UCSD-AML1 (cell line): ENCODE results near the gene EAPP.
"Not testable (repeated sequence)": the region's sequence is repeated elsewhere in the genome, so short reads cannot be mapped to it uniquely, and the experiment has no call there.

ENCODE experiments used
- DNase-seq: peaks from one replicate; lab custom pipeline; 2025; ENCODE audit not compliant: unreplicated experiment; lab: John Stamatoyannopoulos, UW

EAPP gene

DNA sequence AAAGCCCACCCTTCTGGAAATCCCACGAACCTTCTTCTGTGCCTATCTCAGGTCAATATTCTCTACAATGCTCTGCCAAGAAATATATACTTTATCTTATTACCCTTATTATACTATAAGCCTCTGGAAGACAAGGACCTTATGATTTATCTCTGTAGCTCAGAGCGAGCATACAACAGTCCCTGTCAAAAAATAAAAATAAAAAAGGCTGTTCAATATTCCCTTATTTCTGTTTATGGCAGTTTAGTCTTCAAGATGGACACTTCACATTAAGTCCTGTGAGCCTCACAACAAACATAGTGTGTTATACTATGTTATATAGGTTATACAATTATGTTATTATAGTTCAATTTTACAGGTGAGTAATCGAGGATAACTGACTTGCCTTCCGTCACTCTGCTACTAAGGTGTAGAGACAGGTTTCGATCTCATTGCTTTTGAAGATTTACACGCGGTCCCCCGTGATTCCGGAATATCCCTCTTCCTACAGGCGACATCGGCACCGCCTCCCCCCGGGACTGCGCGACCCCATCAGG is 562 bp downstream of the EAPP start:
- DNase-seq, result no peak

DNA sequence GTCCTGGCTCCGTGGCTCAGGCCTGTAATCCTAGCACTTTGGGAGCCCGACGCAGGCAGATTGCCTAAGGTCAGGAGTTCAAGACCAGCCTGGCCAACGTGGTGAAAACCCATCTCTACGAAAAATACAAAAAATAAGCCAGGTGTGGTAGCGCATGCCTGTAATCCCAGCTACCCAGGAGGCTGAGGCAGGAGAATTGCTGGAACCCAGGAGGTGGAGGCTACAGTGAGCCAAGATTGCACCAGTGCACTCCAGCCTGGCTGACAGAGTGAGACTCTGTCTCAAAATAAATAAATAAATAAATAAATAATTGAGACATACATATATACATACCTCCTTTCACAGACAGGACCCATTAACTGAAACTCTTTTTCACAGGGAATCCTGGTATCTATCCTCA is 1.4 kb downstream of the EAPP start:
- not testable (repeated sequence) for DNase-seq

DNA sequence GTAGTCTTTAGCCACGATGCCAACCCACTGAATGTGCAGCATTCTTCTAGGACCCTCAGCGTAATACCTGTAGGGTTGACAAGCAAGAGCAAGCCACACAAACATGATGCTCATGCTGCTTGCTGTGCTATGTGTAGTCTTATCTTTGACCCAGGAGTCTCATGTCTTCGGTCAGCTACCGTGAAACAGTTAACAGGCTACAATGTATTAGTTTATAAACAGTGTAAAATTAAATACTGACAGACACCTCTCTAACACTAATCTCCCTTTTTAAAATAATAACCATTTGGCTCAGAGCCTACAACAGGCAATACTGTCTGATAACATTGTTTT is 1.9 kb downstream of the EAPP start:
- DNase-seq, result no peak

DNA sequence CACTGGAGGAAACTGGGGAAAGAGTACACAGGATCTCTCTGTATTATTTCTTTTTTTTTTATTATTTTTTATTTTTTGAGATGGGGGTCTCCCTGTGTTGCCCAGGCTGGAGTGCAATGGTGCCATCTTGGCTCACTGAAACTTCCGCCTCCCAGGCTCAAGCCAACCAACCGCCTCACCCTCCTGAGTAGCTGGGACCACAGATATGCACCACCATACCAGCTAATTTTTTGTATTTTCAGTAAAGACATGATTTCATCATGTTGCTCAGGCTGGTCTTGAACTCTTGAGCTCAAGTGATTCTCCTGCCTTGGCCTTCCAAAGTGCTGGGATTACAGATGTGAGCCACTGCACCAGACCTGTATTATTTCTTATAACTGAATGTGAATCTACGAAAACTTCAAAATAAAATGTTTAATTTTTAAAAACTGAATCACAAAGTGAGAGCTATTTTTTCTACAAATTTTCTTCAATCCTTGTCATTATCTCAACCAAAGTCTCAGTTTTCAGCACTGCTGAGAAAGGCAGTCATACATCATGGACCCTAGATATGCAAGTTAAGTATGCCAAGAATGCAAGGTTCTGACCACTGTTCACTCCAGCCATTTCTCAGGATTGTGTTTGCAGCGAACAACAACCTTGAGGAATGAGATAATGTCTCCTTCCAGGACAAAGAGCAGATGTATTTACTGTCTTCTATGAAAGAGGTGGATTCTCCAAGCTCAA is 2.4 kb downstream of the EAPP start:
- no peak for DNase-seq

DNA sequence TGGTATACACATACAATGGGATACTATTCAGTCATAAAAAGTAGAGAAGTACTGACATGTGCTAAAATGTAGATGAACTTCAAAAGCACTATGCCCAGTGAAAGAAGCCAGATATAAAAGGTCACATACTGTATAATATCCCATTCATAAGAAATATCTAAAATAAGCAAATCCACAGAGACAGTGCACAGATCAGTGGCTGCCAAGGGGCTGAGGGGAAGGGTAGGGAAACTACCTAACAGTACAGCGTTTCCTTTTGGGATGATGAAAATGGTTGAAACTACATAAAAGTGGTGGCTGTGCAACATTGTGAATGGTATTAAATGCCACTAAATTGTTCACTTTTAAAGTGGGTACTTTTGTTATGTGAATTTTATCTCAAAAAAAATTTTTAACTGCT is 11.9 kb downstream of the EAPP start:
- DNase-seq, result no peak

DNA sequence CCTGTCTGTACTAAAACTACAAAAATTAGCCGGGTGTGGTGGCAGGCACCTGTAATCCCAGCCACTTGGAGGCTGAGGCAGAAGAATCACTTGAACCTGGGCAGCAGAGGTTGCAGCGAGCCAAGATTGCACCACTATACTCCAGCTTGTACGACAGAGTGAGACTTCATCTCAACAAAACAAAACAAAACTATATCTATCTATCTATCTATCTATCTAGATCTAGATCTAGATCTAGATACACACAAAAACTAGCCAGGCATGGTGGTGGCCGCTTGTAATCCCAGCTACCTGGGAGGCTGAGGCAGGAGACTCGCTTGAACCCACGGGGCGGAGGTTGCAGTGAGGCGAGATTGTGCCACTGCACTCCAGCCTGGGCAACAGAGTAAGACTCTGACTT is 15.3 kb downstream of the EAPP start:
- DNase-seq, result not testable (repeated sequence)

DNA sequence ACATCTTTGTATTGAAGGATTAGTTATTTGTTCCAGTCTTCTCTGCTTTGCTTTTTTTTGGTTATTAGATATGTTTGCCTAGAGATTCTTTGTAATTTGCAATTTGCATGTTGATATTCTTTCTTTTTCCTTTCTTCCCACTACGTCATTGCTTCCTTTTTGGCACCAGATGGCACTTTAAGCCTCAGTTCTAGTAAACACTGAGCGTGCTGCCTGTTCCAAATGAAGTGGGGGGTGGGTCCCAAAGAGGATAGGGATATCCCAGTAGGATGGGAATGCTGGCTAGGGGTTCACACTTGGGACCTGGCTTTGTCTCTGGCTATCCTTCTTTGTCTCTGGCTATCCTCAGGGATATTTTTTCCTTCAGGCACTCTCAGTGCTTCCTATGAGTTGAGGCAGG is 17.0 kb downstream of the EAPP start:
- no peak for DNase-seq

DNA sequence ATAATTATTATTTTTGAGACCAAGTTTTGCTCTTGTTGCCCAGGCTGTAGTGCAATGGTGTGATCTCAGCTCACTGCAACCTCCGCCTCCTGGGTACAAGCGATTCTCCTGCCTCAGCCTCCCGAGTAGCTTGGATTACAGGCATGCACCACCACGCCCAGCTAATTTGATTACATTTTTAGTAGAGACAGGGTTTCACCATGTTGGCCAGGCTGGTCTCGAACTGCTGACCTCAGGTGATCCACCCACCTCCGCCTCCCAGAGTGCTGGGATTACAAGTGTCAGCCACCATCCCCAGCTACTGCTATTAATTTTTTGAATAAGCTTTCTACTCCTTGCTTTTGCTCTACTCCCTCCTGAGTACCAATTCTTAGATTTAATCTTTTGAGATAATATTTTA is 18.4 kb downstream of the EAPP start:
- DNase-seq, result not testable (repeated sequence)

DNA sequence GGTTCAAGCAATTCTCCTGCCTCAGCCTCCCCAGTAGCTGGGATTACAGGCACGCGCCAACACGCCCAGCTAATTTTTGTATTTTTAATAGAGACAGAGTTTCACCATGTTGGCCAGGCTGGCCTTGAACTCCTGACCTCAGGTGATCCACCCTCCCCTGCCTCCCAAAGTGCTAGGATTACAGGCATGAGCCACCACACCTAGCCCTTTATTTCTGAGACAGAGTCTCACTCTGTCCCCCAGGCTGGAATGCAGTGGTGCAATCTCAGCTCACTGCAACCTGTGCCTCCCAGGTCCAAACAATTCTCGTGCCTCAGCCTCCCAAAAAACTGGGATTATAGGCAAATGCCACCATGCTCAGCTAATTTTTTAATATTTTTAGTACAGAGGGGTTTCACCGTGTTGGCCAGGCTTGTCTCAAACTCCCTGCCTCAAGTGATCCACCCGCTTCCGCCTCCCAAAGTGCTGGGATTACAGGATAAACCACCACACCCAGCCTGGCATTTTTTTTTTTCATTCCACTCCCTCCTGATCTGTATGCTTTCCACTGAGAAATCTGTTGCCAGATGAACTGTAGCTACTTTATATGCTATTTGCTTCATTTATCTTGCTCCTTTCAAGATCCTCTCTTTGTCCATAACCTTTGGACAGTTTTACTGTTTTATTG is 19.1 kb downstream of the EAPP start:
- not testable (repeated sequence) for DNase-seq

DNA sequence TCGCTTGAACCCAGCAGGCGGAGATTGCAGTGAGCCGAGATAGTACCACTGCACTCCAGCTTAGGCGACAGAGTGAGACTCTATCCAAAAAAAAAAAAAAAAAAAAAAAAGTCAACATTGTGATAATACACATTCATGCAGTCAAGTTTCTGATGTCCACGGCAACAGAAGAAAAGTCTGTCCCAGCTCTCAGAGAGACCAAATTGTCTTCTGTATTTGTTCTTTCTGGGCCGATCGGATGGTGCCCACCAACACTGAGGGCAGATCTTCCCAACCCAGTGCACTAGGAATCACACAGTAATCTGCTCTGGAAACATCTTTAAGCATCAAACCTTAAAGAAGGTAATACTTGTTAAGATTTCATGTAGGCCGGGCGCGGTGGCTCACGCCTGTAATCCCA is 31.6 kb downstream of the EAPP start:
- DNase-seq, result no peak

DNA sequence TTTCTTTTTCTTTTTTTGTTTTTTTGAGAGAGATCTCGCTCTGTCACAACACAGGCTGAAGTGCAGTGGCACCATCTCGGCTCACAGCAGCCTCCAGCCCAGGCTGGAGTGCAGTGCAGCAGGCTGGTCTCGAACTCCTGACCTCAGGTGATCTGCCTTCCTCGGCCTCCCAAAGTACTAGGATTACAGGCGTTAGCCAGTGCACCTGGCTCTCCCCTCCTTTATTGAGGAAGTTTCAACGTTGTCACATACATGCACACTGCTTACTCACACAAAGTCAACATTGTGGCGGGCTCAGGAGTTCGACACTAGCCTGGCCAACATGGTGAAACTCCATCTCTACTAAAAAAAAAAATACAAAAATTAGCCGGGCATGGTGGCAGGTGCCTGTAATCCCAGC is 32.0 kb downstream of the EAPP start:
- no peak for DNase-seq

DNA sequence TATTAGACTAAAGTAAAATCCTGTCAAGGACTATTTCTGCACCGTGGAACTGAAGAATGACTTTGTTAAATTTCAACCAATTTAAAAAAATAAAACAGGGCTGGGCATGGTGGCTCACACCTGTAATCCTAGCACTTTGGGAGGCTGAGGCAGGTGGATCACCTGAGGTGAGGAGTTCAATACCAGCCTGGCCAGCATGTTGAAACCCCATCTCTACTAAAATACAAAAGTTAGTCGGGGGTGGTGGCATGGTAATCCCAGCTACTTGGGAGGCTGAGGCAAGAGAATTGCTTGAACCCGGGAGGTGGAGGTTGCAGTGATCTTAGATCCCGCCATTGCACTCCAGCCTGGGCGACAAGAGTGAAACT is 34.4 kb downstream of the EAPP start:
- DNase-seq, result not testable (repeated sequence)

DNA sequence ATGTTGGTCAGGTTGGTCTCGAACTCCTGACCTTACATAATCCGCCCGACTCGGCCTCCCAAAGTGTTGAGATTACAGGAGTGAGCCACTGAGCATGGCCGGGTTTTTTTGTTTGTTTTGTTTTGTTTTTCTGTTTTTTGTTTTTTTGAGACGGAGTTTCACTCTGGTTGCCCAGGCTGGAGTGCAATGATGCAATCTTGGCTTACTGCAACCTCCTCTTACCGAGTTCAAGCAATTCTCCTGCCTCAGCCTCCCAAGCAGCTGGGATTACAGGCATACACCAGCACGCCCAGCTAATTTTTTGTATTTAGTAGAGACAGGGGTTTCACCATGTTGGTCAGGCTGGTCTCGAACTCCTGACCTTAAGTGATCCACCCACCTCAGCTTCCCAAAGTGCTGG is 35.5 kb downstream of the EAPP start:
- not testable (repeated sequence) for DNase-seq

DNA sequence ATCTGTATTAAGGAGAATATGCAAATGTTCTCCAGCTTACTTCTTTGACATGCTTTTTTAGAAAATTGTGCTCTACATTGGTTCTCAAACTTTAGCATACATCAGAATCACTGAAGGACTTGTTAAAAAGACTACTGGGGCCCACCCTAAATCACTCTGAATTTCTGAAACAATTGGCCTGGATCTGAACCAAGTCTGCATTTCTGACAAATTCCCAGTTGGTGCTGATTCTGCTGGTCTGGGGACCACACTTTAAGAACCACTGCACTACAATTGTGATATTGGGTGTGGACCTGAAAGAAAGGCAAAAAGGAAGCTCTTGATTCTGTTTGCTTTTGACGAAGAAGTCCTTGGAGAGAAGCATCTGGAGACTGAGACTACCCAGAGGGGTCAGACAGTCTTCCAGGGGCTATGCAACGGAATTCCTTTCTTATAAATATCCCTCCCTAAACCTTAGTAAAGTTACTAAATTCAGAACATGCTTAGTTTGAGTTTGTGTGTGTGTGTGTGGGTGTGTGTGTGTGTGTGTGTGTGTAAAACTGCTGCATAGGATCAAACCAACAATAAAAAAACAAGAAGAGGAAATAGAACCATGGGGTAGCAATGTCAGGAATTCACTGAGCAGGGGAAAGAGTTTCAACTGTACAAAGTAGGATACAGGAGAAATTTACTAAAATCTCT is 36.8 kb downstream of the EAPP start:
- no peak for DNase-seq

DNA sequence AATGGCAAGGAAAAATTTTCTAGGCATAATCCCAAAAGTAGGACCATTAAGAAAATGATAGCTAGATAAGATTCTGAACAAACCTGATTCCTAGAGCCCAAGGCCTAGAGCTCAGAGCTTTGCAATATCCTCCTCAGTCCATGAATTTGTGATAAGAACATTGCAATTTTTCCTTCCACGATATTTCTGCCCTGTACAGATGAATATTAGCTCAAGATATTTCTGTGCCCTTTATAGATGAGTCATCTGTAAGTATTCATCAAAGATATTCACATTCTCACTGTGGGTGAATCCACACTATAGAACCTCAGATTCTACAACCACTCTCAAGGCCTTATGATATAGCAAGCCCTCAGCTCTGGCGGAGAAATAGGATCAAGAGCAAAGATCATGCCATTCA is 37.5 kb downstream of the EAPP start:
- no peak for DNase-seq

DNA sequence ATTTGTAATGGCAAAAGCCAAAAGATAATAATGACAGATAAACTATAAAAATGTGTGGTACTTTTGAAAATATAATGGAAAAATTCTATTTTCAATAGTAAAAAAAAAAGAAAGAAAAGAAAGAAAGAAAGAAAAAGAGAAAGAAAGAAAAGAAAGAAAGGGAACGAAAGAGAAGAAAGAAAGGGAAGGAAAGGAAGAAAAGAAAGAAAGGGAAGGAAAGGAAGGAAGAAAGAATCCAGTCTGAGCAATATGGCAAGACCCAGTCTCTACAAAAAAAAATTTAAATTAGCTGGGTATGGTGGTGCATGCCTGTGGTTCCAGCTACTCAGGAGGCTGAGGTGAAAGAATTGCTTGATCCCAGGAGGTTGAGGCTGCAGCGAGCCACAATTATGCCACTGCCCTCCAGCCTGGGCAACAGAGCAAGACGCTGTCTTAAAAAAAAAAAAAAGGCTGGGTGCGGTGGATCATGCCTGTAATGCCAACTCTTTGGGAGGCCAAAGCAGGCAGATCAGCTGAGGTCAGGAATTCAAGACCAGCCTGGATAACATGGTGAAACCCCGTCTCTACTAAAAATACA is 38.4 kb downstream of the EAPP start:
- DNase-seq, result no peak

DNA sequence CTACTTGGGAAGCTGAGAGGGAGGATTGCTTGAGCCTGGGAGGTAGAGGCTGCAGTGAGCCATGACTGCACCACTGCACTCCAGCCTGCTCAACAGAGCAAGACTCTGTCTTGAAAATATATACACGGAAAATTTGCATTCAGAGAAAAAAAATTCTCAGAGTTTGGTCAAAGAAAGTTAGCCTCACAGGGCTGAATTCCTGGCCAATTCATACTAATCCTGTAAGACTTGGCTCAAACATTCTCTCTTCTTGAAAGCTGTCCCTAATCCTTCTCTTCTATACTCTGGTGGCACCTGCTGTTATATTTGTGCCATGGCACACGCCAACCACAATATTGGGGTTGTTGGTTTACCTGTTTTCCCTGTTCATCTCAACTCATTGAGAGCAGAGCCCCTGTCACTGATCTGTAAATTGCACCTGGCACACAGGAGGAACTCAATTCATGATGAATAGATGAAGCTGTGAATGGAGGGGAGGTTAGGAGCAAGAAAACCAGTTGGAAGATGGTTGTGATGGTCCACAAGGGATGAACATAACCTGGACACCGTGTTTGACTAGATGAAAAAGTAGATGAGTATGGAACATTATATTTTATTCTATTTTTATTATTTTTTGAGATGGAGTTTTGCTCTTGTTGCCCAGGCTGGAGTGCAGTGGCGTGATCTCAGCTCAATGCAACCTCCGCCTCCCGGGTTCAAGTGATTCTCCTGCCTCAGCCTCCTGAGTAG is 40.7 kb downstream of the EAPP start:
- DNase-seq, result no peak

DNA sequence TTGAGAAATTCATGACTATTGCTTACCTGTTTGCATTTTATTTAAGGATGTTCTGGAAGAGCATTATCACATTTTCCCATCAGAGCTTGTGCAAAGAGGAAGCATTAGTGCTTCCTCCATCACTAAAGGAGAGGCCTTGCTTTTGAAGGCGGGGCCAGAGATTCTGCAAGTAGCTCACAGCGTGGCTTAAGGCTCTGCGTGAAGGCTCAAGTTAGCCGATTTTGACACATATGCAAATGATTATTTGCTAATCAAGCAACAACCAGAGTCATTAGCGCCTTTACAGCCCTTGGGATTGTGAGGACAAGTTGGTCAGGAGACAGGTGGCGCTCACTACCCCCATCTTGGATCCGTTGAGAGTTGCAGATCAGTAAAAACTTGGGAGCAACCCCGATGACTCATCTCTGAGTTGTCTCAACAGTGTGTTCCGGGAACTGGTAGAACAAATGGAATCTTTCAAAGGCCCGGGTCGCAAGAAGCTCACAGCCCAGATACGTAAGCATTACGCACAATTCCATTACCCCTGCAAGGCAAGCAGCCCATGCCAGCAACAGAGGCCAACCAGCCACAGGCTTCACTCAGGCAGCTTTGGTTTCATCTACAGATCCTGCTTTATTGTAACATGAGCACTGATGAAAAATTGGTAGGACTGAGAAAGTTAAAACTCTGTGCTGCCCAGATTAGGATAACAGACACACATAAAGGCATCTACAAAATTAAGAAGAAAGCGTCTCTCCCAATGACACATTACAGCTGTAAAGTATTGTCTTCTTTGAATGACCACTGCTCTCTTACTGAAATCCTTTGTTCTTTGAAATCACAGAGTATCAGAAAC is 42.6 kb downstream of the EAPP start:
- DNase-seq, result no peak

DNA sequence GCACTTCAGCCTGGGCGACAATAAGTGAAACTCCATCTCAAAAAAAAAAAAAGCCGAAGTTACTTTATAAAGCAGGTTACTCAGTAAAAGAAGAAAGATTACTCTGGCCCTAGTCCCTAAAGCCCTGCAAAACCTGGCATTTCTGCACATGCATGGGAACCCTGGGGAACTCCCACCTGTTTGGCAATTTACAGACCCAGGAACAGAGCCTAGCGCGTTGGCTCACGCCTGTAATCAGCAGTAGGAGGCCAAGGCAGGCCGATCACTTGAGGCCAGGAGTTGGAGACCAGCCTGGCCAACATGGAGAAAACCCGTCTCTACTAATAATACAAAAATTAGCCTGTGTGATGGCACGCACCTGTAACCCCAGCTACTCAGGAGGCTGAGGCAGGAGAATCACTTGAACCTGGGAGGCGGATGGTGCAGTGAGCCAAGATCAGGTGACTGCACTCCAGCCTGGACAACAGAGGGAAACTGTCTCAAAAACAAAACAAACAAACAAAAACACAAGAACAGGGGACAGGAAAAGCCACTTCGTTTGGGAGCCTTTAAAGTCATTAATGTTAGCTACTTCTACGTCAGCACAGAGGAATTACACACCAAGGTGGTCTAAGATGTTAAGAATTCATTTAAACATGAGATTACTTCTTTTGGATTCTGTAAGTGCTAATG is 43.4 kb downstream of the EAPP start:
- DNase-seq, result no peak

DNA sequence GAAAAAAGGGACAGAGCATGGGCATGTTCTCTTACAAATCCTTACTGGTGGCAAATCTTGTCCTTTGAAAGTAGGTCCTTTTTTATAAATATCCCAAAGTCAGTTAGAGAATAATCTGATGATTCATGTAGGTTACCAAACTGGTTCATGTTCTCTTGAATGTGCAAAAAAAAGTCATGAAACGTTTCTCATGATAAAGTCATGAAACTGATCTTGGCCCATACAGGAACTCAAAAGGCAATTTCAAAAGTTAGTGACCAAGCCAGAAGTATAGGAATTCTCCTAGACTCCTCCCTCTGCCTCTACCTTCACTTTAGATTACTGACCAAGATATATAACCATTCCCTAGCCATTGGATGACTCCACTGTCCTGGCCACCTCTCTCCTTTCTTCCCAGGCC is 50.2 kb downstream of the EAPP start:
- DNase-seq, result no peak
